Esophagus squamous epithelium (tissue), 4 donors: ENCODE data around the gene ASB18.

Experiments
- CTCF ChIP-seq, 6 experiments: fragments of 450-650 bp in 4 of 6; fragments of 200-600 bp in 2 of 6; sonication (generic) in 2 of 6; IDR thresholded peaks; one replicate each; pipeline ENCODE4 v1.5.1; 2016 to 2019; ENCODE audit warnings: antibody characterized with exemption in 6 of 6, mild to moderate bottlenecking in 4 of 6, moderate library complexity in 4 of 6
- POLR2A ChIP-seq, 4 donors: fragments of 450-650 bp; IDR thresholded peaks; one replicate each; pipeline ENCODE4 v1.6.1; 2017; ENCODE audit warnings: antibody characterized with exemption in 4 of 4, mild to moderate bottlenecking in 4 of 4, moderate library complexity in 3 of 4

- TF ChIP-seq CTCF (IDR thresholded peaks at IDR 0.05) (no peak), POLR2A (IDR thresholded peaks at IDR 0.05) (no peak)
Observed at GRCh38 chr2:236250286-236250685, 13.9 kb downstream of the ASB18 start.
